Progenitor cell of endocrine pancreas (in vitro differentiated cells): ENCODE results near the gene HOXD12. TPM values are rescaled to one million over a fixed set of nuclear protein-coding genes. Genes with fewer than 3 reads are reported as not detected.

Experiments used
- DNase-seq: peaks from one replicate; pipeline ENCODE4 v3.0.0; 2021; ENCODE audit warnings: low spot score; ENCODE audit not compliant: unreplicated experiment
- H3K27ac Mint-ChIP-seq: 2 replicates; pipeline ENCODE4 v1.8.0; 2021; ENCODE audit warnings: mild to moderate bottlenecking, moderate library complexity, mixed read lengths
- H3K27me3 Mint-ChIP-seq: 2 replicates; pipeline ENCODE4 v1.8.0; 2021; ENCODE audit warnings: mixed read lengths
- H3K36me3 Mint-ChIP-seq: 2 replicates; pipeline ENCODE4 v1.8.0; 2022; ENCODE audit warnings: mixed read lengths; ENCODE audit not compliant: insufficient read depth
- H3K4me1 Mint-ChIP-seq: 2 replicates; pipeline ENCODE4 v1.8.0; 2021; ENCODE audit warnings: low read depth, mixed read lengths
- H3K4me3 Mint-ChIP-seq: 2 replicates; pipeline ENCODE4 v1.8.0; 2021; ENCODE audit warnings: low read depth, mild to moderate bottlenecking, moderate library complexity, mixed read lengths
- H3K9me3 Mint-ChIP-seq: 2 replicates; pipeline ENCODE4 v1.8.0; 2021; ENCODE audit warnings: low read depth, mixed read lengths
- CTCF ChIP-seq: fragments of 200-600 bp; sonication (generic); IDR thresholded peaks from one replicate; pipeline ENCODE4 v1.5.0; 2021; ENCODE audit warnings: antibody characterized with exemption, mild to moderate bottlenecking; ENCODE audit not compliant: unreplicated experiment
- total RNA-seq: library from RNA; stranded (reverse); gene quantifications from 2 replicates; pipeline ENCODE4 v1.2.1, GENCODE V29; 2021

HOXD12 gene
- total RNA-seq, 1 donor from 2014 or later: not detected

DNA sequence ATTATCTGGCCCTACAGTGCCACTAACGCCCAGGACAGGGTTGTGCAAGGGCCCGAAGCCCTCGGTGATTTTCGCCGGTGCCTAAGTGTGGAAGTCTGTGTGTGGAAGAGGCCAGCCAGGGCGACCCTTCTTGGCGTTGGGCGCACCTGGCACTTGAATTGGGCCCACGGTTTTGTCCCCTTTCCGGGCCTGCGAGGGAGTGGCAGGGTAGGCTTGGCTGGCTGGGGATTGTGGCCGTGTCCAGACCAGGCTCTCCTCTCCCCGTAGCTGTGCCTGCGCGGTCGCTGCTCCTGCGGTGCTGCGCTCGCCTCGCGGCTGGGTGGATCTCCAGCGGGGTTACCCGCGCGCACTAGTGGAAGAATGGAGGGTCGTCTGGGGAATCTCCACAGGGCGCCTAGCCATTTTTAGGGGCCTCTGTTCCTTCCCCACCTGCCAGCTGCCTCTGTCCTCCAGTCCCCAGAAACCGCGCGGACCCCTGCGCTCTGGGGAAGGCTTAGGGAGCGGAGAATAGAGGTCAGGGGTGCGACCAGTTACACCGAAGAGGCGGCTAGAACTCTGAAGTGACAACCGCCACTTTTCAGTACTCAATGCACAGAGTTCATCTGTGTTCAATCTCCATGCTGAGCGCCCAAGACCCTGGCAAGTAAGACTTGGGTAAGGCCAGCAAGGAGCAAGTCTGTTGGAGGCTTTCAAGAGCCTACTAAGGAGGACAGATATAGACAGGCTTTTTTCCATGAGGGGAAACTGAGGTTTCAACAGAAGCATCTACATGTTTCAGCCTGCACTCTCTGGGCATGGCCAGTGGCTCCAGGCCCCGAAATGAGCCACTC lies 31.8 kb upstream of the HOXD12 start:
- no peak for DNase-seq
- H3K27me3 Mint-ChIP-seq: peaks cover 91% of the 10 kb centered on the region
- no peak overlapping the region for H3K4me3 Mint-ChIP-seq
- H3K36me3 Mint-ChIP-seq: no peaks in the 10 kb centered on the region
- peaks cover 2% of the 10 kb centered on the region for H3K4me1 Mint-ChIP-seq
- H3K9me3 Mint-ChIP-seq: no peaks in the 10 kb centered on the region
- no peak for TF ChIP-seq CTCF
- H3K27ac Mint-ChIP-seq: peak overlapping the region; percentile 62

GRCh38 chr2:176068419-176068832 lies 31.2 kb upstream of the HOXD12 start:
- no peak overlapping the region for H3K4me3 Mint-ChIP-seq
- no peak for DNase-seq
- no peak overlapping the region for H3K27ac Mint-ChIP-seq
- H3K36me3 Mint-ChIP-seq: no peaks in the 10 kb centered on the region
- no peak for TF ChIP-seq CTCF
- H3K4me1 Mint-ChIP-seq: peaks cover 1% of the 10 kb centered on the region
- peaks cover 97% of the 10 kb centered on the region for H3K27me3 Mint-ChIP-seq
- H3K9me3 Mint-ChIP-seq: no peaks in the 10 kb centered on the region

DNA sequence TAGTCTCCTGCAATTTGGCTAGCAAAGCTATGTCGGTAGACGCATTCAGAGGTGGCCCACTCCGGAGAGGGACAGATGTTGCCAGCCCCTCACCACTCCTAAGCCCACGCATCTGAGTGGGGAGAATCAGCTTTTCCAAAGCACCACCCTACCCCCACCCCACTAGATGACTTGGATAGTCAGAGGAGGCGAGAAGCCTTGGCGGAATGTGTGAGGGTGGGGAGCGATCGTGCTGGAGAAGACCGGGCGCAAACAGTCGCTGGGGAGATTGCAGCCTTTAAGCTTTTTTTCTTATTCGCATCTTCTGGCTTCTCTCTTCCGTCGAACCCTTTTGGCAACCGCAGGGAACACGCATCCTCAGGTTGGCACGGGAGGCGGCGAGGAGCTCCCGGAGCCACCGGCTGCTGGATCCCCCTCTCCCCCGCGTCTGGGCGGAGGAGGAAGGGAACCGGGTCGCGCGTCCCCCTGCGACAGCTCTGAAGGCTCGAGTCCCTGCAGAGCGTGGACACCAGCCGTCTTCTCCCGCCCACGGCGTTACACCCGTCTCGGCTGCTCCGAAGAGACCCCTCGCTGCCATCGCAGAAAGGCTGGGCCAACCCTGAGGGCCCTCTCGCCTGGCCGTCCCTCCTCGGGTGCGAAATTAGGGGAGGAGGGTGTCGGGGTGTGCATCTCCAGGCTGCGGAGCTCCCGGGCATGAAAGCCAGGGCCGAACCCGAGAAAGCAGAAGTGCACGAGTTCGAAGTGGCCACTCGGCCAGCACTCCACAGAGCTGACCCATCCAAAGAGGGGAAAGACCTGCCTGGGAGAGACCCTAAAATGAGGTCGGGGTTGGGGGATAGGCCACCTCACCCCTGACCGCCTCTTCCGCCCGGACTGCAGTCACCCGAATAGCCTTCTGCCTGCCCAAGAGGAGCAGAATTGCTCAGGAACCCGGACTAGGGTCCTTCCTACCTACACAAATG lies 28.0 kb upstream of the HOXD12 start:
- peaks cover 1% of the 10 kb centered on the region for H3K4me1 Mint-ChIP-seq
- TF ChIP-seq CTCF: no peak
- H3K36me3 Mint-ChIP-seq: no peaks in the 10 kb centered on the region
- no peaks in the 10 kb centered on the region for H3K9me3 Mint-ChIP-seq
- peaks cover 100% of the 10 kb centered on the region for H3K27me3 Mint-ChIP-seq
- no peak overlapping the region for H3K4me3 Mint-ChIP-seq
- no peak overlapping the region for H3K27ac Mint-ChIP-seq
- DNase-seq: no peak

DNA sequence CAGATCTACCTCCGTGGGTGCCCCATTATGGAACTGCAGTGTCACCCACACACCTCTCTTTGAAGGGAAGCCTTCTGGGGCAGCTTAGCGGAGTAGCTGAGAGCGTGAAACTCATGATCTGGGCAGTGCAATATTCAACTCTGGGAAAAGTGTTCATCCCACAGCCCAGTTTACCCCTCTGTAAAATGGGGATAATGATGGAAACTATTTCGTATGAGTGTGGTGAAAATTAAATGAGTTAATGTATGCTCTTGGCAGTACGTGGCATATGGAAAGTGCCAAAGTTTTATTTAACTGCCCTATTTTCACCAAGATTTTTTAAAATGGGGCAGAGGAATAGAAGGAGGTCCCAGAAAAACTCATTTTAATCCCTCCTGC lies 27.3 kb upstream of the HOXD12 start:
- TF ChIP-seq CTCF: no peak
- Mint-ChIP-seq H3K36me3 (no peaks in the 10 kb centered on the region), H3K4me3 (no peak overlapping the region), H3K9me3 (no peaks in the 10 kb centered on the region), H3K27me3 (peaks cover 100% of the 10 kb centered on the region), H3K4me1 (peaks cover 1% of the 10 kb centered on the region), H3K27ac (no peak overlapping the region)
- no peak for DNase-seq
